ENCODE data around the gene ROPN1.

ROPN1 gene

DNA sequence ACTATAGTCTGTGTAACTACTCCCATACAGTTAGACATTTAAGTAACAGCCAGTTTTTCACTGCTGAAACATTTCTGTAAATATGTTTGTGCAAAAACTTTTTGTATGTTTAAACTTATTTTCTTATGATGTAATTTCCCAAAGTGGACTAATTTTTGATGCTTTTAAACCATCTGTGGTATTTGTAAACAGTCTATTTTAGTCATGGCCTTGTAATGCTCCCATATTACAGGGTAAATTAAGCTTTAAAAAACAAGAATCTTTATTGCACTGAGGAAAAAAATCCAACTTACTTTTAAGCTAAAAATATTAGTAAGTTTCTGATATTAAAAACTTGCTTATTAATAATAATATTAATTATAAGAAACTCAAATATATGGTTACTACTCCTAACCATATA is 44.4 kb downstream of the ROPN1 start:
- no peak for DNase-seq

DNA sequence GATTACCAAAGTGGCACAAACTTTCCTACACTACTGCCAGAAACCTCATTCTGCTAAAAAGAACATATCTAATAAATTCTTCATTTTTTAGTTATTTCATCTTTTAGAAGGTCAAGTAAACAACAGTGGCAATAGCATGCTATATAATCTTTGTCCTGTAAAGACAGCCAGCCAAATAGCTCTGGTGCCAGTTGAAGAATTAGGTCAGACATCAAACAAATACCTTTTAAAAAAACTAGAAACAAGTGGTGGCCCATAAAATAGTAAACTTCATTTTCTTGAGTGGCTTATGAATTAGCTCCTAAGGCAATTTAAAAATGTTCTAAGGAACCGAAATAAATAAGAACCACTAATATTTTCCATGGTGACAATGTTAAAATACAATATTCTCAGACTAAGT is 50.4 kb downstream of the ROPN1 start:
- no peak for DNase-seq

DNA sequence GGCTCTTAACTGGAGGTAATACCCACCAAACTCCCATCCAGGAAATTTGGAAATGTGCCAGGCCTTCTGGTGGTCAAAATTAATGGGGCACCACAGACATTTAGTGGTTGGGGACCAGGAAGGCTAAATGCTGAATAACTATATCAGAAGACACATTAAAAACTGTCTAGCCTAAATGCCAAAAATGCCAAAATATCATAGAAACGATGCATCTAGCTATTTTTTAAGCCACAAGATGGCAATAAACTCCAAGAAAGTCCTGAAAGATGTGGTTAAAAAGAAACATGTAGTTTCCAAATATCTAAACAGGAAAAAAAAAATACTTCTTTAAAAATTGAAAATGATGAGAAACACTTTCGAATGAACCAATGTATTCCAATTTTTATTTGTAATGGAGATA is 50.8 kb downstream of the ROPN1 start:
- no peak for DNase-seq

DNA sequence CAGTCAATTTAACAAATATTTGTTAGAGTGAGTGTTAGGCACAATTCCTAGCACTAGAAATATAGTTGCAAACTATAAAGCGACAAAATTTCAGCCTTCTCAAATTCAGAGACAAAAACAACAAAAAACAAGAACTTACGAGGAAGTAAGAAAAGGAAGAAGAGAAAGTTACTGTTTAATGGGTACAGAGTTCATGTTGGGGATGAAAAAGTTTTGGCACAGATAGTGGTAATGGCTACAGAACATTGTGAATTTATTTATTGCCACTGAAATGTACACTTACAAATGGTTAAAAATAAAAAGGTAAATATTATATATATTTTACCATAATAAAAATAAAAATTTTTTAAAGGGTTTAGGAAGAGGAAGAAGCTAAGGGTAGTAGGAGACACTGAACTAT is 52.2 kb downstream of the ROPN1 start:
- no peak for DNase-seq

DNA sequence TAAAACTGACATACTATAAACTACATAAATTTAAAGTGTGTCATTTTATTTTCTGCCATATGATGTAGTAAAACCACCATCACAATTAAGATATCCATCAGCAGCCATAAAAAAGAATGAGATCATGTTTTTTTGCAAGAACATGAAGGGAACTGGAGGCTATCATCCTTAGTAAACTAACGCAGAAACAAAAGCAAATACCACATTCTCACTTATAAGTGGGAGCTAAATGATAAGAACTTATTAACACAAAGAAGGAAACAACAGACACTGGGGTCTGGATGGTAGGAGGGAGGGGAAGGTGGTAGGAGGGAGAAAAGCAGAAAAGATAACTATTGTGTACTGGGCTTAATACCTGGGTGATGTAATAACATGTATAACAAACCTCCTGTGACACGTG is 55.5 kb downstream of the ROPN1 start:
- DNase-seq: no peak

DNA sequence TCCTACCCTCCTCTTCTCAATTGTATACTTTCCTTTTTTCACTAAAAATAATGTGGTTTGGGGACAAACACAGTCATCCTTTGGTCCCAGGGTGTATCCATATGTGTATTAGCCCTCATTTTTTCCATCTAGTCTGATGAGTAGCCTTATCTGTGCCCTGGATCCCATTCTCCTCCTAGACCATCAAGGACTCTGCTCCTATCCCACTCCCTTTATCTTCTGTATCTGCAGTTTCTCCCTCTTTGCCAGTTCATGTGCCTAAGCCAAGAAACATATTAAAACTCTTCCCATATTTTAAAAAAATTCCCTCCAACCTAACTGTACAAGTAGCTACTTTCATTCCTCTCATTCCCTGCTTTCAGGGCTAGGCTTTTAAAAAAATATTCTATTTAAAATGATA is 56.1 kb downstream of the ROPN1 start:
- no peak for DNase-seq

DNA sequence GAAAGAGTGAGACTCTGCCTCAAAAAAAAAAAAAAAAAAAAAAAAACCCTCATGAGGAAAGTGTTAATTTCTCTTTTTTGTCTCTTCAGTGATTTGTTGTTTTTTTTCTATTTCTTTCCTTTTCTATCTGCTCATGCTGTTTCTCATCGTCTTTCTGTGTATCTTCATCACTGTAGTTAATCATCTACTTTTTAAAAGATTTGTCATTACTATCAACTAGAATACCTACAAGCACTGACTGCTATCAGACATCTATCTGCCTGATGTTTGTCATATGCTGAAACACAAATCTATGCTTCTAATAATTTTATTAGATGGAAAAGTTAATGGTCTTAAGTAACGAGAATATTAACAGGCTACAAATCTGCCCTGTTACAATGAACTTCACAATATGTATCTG is 57.7 kb downstream of the ROPN1 start:
- DNase-seq: no peak

DNA sequence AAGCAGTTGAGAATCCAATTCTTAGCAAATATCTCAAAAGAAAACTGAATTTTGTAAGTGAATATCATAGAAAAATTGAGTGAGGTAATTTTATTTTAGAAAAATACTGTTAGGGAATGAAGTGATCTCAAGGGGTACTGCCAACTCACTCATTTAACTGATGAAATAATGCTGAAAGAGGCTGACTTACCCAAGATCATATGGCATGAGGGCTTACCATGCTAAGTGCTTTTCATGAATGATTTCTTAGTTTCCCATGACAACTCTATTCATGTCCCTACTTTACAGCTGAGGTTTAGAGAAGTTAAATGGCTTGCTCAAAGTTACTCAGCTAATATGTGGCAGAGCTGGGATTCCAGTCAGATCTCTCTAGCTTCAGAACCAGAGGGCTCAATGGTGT is 61.5 kb downstream of the ROPN1 start:
- no peak for DNase-seq

DNA sequence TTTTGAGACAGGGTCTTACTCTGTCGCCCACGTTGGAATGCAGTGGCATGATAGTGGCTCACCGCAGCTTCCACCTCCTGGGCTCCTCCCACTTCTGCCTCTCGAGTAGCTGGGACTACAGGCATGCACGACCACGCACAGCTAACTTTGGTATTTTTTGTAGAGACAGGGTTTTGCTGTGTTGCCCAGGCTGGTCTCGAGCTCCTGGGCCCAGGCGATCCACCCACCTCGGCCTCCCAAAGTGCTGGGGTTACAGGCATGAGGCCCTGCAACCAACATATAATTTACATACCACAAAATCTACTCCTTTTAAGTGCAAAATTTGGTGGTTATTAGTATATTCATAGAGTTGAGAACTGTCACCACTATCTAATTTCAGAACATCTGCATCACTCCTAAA is 62.6 kb downstream of the ROPN1 start:
- no peak for DNase-seq

DNA sequence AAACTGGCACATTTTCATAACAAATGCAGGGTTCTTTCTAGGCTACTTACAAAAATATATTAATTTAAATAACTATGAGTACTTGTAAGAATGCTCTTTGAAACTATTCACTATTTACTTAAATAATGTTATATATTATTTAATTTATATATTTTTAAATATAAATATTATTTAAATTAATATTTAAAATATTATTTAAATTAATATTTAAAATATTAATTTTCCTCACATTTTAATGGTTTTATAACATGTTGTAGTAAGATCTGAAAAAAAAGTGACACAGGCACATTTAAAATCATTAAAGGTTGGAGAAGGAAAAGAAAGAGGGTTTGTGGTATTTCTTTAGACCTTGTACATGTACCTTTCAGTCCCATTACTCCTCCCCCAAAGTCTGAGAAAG is 65.5 kb downstream of the ROPN1 start:
- no peak for DNase-seq

DNA sequence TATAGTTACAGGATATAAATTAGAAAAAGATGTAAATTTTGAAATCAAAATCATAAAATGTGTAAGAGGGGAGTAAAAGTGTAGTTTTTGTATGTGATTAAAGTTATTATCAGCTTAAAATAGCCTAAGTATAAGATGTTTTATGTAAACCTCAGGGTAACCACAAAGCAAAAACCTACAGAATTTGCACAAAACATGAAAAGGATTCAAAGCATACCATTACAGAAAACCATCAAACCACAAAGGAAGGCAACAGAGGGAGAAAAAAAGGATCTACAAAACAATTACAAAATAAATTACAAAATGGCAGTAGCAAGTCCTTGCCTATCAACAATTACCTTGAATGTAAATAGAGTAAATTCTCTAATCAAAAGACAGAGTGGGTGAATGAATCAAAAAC is 71.1 kb downstream of the ROPN1 start:
- no peak for DNase-seq

DNA sequence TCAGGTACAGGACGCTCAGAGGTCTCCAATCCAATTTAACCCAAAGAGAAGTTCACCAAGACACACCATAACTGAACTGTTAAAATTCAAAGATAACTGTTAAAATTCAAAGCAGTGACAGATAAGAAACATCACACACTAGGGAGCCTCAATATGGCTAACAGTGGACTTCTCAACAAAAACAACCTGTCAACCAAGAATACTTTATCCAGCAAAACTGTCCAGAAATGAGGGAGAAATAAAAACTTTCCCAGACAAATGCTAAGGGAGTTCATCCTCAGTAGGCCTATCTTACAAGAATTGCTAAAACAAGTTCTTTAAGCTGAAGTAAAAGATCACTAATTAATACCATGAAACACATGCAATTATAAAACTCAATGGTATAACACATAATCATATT is 71.5 kb downstream of the ROPN1 start:
- no peak for DNase-seq

DNA sequence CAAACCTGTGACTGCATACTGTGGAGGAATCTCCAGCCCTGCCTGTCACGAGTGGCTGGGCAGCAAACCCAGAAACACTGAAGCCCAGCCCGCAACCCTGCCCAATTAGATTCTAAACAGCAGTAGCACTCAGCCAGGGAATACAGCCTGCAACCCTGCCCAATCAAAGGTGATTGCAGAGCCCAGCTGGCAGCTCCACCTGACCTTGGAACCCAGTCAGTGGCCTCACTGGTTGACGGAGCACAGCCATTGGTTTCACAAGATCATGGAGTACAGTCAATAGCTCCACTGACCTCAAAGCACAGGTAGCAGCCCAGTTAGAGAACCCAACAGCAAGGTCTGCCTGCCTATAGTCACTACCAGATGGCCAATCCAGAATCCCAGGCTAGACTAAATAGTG is 72.6 kb downstream of the ROPN1 start:
- DNase-seq: no peak
